Astrocyte (in vitro differentiated cells and primary cell): Measurements from ENCODE around the gene RCCD1. TPM values are rescaled to one million over a fixed set of nuclear protein-coding genes. Genes with fewer than 3 reads are reported as not detected.
A peak's percentile ranks its signal among the peaks of the same experiment; 100 is the strongest.

Source experiments
- DNase-seq: peaks from one replicate; pipeline ENCODE4 v3.0.0-alpha.2; 2010; ENCODE audit warnings: low read depth
- FAIRE-seq: peaks from 2 replicates; lab custom pipeline; 2011; peaks lifted over from hg19 to GRCh38; lab: Jason Lieb, UNC
- H2AFZ ChIP-seq: 2 replicates; pipeline ENCODE4 v1.6.0; 2012; ENCODE audit warnings: low read depth, low read length, inconsistent platforms
- H3K27ac ChIP-seq: 2 replicates; pipeline ENCODE4 v1.5.1; 2011; ENCODE audit warnings: low read depth, low read length, inconsistent platforms
- H3K27me3 ChIP-seq: 2 replicates; pipeline ENCODE4 v1.6.0; 2011; ENCODE audit warnings: low read length, inconsistent platforms; ENCODE audit not compliant: insufficient read depth
- H3K36me3 ChIP-seq: 2 replicates; pipeline ENCODE4 v1.5.1; 2011; ENCODE audit warnings: low read length, inconsistent platforms; ENCODE audit not compliant: insufficient read depth
- H3K4me1 ChIP-seq: 2 replicates; pipeline ENCODE4 v1.5.1; 2011; ENCODE audit warnings: low read length, inconsistent platforms; ENCODE audit not compliant: insufficient read depth
- H3K4me2 ChIP-seq: 2 replicates; pipeline ENCODE4 v1.6.0; 2012; ENCODE audit warnings: low read length, inconsistent platforms
- H3K4me3 ChIP-seq: 2 replicates; pipeline ENCODE4 v1.5.1; 2011; ENCODE audit warnings: low read depth, mild to moderate bottlenecking, low read length, inconsistent platforms; ENCODE audit not compliant: insufficient read depth
- H3K79me2 ChIP-seq: 2 replicates; pipeline ENCODE4 v1.6.0; 2012; ENCODE audit warnings: mild to moderate bottlenecking, low read length, inconsistent platforms; ENCODE audit not compliant: insufficient read depth
- H3K9ac ChIP-seq: 2 replicates; pipeline ENCODE4 v1.6.0; 2012; ENCODE audit warnings: mild to moderate bottlenecking, low read length, inconsistent platforms
- H3K9me3 ChIP-seq: 2 replicates; pipeline ENCODE4 v1.5.1; 2012; ENCODE audit warnings: low read depth, mild to moderate bottlenecking, low read length, inconsistent platforms; ENCODE audit not compliant: insufficient read depth
- H4K20me1 ChIP-seq: 2 replicates; pipeline ENCODE4 v1.6.0; 2012; ENCODE audit warnings: low read length, inconsistent platforms; ENCODE audit not compliant: insufficient read depth
- H3K27ac Mint-ChIP-seq: one replicate; pipeline ENCODE4 v1.8.0; 2021; ENCODE audit warnings: mild to moderate bottlenecking, mixed read lengths; ENCODE audit not compliant: unreplicated experiment
- H3K27me3 Mint-ChIP-seq: one replicate; pipeline ENCODE4 v1.8.0; 2021; ENCODE audit warnings: low read depth, mixed read lengths; ENCODE audit not compliant: unreplicated experiment
- H3K36me3 Mint-ChIP-seq: one replicate; pipeline ENCODE4 v1.8.0; 2021; ENCODE audit warnings: low read depth, mixed read lengths; ENCODE audit not compliant: unreplicated experiment
- H3K4me1 Mint-ChIP-seq: one replicate; pipeline ENCODE4 v1.8.0; 2021; ENCODE audit warnings: low read depth, mixed read lengths; ENCODE audit not compliant: unreplicated experiment
- H3K4me3 Mint-ChIP-seq: one replicate; pipeline ENCODE4 v1.8.0; 2021; ENCODE audit warnings: mild to moderate bottlenecking, moderate library complexity, mixed read lengths; ENCODE audit not compliant: unreplicated experiment
- H3K9me3 Mint-ChIP-seq: one replicate; pipeline ENCODE4 v1.8.0; 2021; ENCODE audit warnings: mild to moderate bottlenecking, mixed read lengths; ENCODE audit not compliant: unreplicated experiment
- EZH2 ChIP-seq: IDR thresholded peaks from 2 replicates; pipeline ENCODE4 v1.6.1; 2012; ENCODE audit warnings: mild to moderate bottlenecking, low read length, inconsistent platforms; ENCODE audit not compliant: insufficient read depth
- total RNA-seq: library from RNA; stranded (reverse); gene quantifications from 2 replicates; pipeline ENCODE4 v1.2.1, GENCODE V29; 2021
- TF ChIP-seq, protein P1 (sequence below): IDR thresholded peaks from 2 replicates; pipeline ENCODE4 v1.5.1; 2011; ENCODE audit warnings: low read depth, mild to moderate bottlenecking, inconsistent platforms, low read length, moderate library complexity; ENCODE audit not compliant: insufficient read depth

RCCD1 gene
- total RNA-seq, 1 donor from 2014 or later: 6.8 TPM

DNA sequence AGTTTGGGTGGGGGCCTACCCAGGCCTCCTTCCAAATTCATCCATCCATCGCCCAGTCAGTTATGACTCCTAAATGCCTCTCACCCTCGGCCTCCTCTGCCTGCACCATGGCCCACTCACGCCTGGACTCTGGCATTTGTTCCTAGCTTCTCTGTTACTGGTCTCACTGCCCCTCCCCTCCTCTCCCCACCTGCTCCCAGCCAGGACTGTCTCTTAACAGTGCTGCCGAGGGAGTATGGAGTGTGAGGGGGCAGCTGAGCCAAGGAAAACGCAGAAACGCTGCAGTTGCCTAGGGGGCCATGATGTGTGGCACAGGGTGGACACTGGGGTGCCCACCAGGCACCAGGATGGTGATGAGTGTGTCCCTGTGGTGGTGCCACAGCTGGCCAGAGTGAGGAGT is 3.1 kb downstream of the RCCD1 start:
- H3K27me3 ChIP-seq: no peaks in the 10 kb centered on the region
- Mint-ChIP-seq H3K36me3 (peaks cover 10% of the 10 kb centered on the region), H3K27ac (peak overlapping the region; percentile 9), H3K4me1 (no peaks in the 10 kb centered on the region), H3K4me3 (peak overlapping the region; percentile 79), H3K27me3 (no peaks in the 10 kb centered on the region), H3K9me3 (no peaks in the 10 kb centered on the region)
- peak overlapping the region; percentile 74 for H3K9ac ChIP-seq
- H4K20me1 ChIP-seq: peaks cover 5% of the 10 kb centered on the region
- DNase-seq (no peak), FAIRE-seq (no peak)
- no peak for TF ChIP-seq EZH2
- TF ChIP-seq, protein P1, sequence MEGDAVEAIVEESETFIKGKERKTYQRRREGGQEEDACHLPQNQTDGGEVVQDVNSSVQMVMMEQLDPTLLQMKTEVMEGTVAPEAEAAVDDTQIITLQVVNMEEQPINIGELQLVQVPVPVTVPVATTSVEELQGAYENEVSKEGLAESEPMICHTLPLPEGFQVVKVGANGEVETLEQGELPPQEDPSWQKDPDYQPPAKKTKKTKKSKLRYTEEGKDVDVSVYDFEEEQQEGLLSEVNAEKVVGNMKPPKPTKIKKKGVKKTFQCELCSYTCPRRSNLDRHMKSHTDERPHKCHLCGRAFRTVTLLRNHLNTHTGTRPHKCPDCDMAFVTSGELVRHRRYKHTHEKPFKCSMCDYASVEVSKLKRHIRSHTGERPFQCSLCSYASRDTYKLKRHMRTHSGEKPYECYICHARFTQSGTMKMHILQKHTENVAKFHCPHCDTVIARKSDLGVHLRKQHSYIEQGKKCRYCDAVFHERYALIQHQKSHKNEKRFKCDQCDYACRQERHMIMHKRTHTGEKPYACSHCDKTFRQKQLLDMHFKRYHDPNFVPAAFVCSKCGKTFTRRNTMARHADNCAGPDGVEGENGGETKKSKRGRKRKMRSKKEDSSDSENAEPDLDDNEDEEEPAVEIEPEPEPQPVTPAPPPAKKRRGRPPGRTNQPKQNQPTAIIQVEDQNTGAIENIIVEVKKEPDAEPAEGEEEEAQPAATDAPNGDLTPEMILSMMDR: no peak
- H3K4me2 ChIP-seq: peak overlapping the region; percentile 96
- peaks cover 13% of the 10 kb centered on the region for H3K36me3 ChIP-seq
- H3K4me3 ChIP-seq: no peak overlapping the region
- no peak overlapping the region for H3K27ac ChIP-seq
- peaks cover 3% of the 10 kb centered on the region for H3K79me2 ChIP-seq
- peaks cover 26% of the 10 kb centered on the region for H3K4me1 ChIP-seq
- no peaks in the 10 kb centered on the region for H3K9me3 ChIP-seq
- H2AFZ ChIP-seq: peak overlapping the region; percentile 79

DNA sequence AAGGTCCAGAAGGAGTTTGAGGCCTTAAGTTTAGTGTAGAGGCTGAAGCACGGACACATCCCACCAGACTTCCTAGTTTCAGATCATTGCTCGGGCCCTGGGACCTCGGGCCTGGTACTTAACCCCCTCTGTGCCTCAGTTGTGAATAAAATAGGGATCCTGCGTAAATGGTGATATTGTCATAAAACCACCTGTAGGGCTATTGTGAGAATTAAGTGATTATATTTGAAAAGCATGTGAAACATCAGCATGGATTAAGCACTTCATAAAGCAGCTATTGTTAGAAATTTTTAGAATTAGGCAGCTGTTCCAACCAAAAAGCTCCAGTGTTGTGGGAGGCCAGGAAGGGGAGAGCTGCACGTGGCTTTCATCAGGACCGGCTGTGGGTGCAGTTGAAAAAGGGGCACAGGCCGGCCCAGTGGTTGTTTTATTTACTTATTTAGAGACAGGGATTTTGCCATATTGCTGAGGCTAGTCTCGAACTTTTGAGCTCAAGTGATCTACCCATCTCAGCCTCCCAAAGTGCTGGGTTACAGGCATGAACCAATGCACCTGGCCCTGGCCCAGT is 4.4 kb downstream of the RCCD1 start:
- no peak overlapping the region for H2AFZ ChIP-seq
- no peak overlapping the region for H3K4me2 ChIP-seq
- no peaks in the 10 kb centered on the region for H3K9me3 ChIP-seq
- H3K27me3 ChIP-seq: no peaks in the 10 kb centered on the region
- no peak overlapping the region for H3K27ac Mint-ChIP-seq
- TF ChIP-seq, protein P1: no peak
- TF ChIP-seq EZH2: no peak
- no peaks in the 10 kb centered on the region for H3K27me3 Mint-ChIP-seq
- H3K27ac ChIP-seq: no peak overlapping the region
- FAIRE-seq (no peak), DNase-seq (no peak)
- H3K9ac ChIP-seq: no peak overlapping the region
- H3K4me1 ChIP-seq: peaks cover 26% of the 10 kb centered on the region
- peaks cover 7% of the 10 kb centered on the region for H3K36me3 Mint-ChIP-seq
- no peak overlapping the region for H3K4me3 ChIP-seq
- no peaks in the 10 kb centered on the region for H3K9me3 Mint-ChIP-seq
- H4K20me1 ChIP-seq: peaks cover 5% of the 10 kb centered on the region
- peaks cover 3% of the 10 kb centered on the region for H3K79me2 ChIP-seq
- peaks cover 5% of the 10 kb centered on the region for H3K36me3 ChIP-seq
- no peak overlapping the region for H3K4me3 Mint-ChIP-seq
- no peaks in the 10 kb centered on the region for H3K4me1 Mint-ChIP-seq

DNA sequence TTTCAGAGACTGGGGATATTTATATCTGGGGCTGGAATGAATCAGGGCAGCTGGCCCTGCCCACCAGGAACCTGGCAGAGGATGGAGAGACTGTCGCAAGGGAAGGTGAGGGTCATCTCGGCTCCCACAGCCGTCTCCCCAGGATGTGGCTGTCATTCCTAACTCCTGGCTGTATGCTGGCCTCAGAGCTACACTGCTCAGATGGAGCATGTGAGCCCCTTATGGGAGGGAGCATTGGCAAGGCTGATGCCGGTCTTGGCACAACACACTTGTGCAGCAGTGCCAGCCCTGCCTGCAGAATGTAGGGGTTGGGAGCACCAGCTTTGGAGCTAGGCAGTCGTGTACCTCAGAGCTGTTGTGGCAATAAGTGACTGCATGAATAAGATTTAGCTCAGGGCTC is 5.2 kb downstream of the RCCD1 start:
- Histone ChIP-seq H3K27me3 (no peaks in the 10 kb centered on the region), H3K36me3 (peaks cover 5% of the 10 kb centered on the region), H4K20me1 (peaks cover 5% of the 10 kb centered on the region), H3K9ac (no peak overlapping the region), H3K4me3 (no peak overlapping the region), H3K4me2 (no peak overlapping the region), H2AFZ (no peak overlapping the region), H3K9me3 (no peaks in the 10 kb centered on the region), H3K79me2 (peaks cover 3% of the 10 kb centered on the region), H3K4me1 (peaks cover 23% of the 10 kb centered on the region), H3K27ac (no peak overlapping the region)
- Mint-ChIP-seq H3K27me3 (no peaks in the 10 kb centered on the region), H3K4me3 (no peak overlapping the region), H3K4me1 (no peaks in the 10 kb centered on the region), H3K36me3 (peaks cover 7% of the 10 kb centered on the region), H3K27ac (no peak overlapping the region), H3K9me3 (no peaks in the 10 kb centered on the region)
- DNase-seq (no peak), FAIRE-seq (no peak)
- no peak for TF ChIP-seq EZH2
- TF ChIP-seq, protein P1: no peak
